GM12878 (cell line): ENCODE data around the gene ZNF75A. TPM values are rescaled to one million over a fixed set of nuclear protein-coding genes. Genes with fewer than 3 reads are reported as not detected.
A peak's percentile ranks its signal among the peaks of the same experiment; 100 is the strongest.

Experiments
- BMI1 ChIP-seq: fragments of 450-650 bp; IDR thresholded peaks from 2 replicates; pipeline ENCODE4 v1.6.1; 2016; ENCODE audit warnings: mild to moderate bottlenecking, moderate library complexity, borderline replicate concordance
- CEBPB ChIP-seq, 2 experiments: fragments of 150-350 bp in 1 of 2; IDR thresholded peaks; 2 replicates each; pipeline ENCODE4 v1.6.1; 2012 to 2014; ENCODE audit warnings: low read depth in 2 of 2, low read length in 2 of 2, borderline replicate concordance in 1 of 2, inconsistent platforms in 1 of 2
- CREB1 ChIP-seq: IDR thresholded peaks from 2 replicates; pipeline ENCODE4 v1.6.1; 2012; ENCODE audit warnings: low read depth, mild to moderate bottlenecking, inconsistent platforms
- ESRRA ChIP-seq: IDR thresholded peaks from 2 replicates; pipeline ENCODE4 v1.6.1; 2012; ENCODE audit warnings: mild to moderate bottlenecking, low read length, improper control_type of control experiment
- FOXM1 ChIP-seq: IDR thresholded peaks from 2 replicates; pipeline ENCODE4 v1.6.1; 2012; ENCODE audit warnings: low read depth, mild to moderate bottlenecking, inconsistent platforms, low read length, moderate library complexity
- GATAD2B ChIP-seq: fragments of 450-650 bp; conservative IDR thresholded peaks from 2 replicates; pipeline ENCODE4 v1.6.1; 2017; ENCODE audit warnings: low read depth, mild to moderate bottlenecking, moderate library complexity
- HDAC6 ChIP-seq: fragments of 200-600 bp; sonication (generic); IDR thresholded peaks from one replicate; pipeline ENCODE4 v1.8.0; 2017; ENCODE audit warnings: antibody characterized with exemption; ENCODE audit not compliant: unreplicated experiment
- IRF4 ChIP-seq: IDR thresholded peaks from 2 replicates; pipeline ENCODE4 v1.6.1; 2011; ENCODE audit warnings: low read depth, low read length
- JUNB ChIP-seq: IDR thresholded peaks from 2 replicates; pipeline ENCODE4 v1.6.1; 2016; ENCODE audit warnings: antibody characterized with exemption, mild to moderate bottlenecking
- JUND ChIP-seq: IDR thresholded peaks from 2 replicates; pipeline ENCODE4 v1.6.1; 2012; ENCODE audit warnings: low read depth, mild to moderate bottlenecking, low read length, improper control_type of control experiment, moderate library complexity
- KDM1A ChIP-seq: fragments of 200-600 bp; sonication (generic); IDR thresholded peaks from 2 replicates; pipeline ENCODE4 v1.6.1; 2016; ENCODE audit warnings: borderline replicate concordance
- MEF2B ChIP-seq: fragments of 450-650 bp; IDR thresholded peaks from 2 replicates; pipeline ENCODE4 v1.6.1; 2018; ENCODE audit warnings: mild to moderate bottlenecking, moderate library complexity; ENCODE audit not compliant: partially characterized antibody, poor library complexity, severe bottlenecking
- MXI1 ChIP-seq: fragments of 150-350 bp; IDR thresholded peaks from 2 replicates; pipeline ENCODE4 v1.6.1; 2011; ENCODE audit warnings: low read depth, mild to moderate bottlenecking, inconsistent platforms, low read length, improper control_type of control experiment
- MYB ChIP-seq: fragments of 150-350 bp; IDR thresholded peaks from 2 replicates; pipeline ENCODE4 v1.6.1; 2014; ENCODE audit warnings: mild to moderate bottlenecking, low read depth, low read length, borderline replicate concordance
- NBN ChIP-seq: fragments of 450-650 bp; IDR thresholded peaks from 2 replicates; pipeline ENCODE4 v1.6.1; 2016
- NFXL1 ChIP-seq: fragments of 450-650 bp; IDR thresholded peaks from 2 replicates; pipeline ENCODE4 v1.6.1; 2017; ENCODE audit warnings: antibody characterized with exemption, mild to moderate bottlenecking, borderline replicate concordance
- POLR2AphosphoS2 ChIP-seq: IDR thresholded peaks from 2 replicates; pipeline ENCODE4 v1.6.1; 2011; ENCODE audit warnings: low read depth, mild to moderate bottlenecking, low read length, improper control_type of control experiment, moderate library complexity
- RAD21 ChIP-seq: IDR thresholded peaks from 2 replicates; pipeline ENCODE4 v1.6.1; 2011; ENCODE audit warnings: mild to moderate bottlenecking, low read depth, low read length, moderate library complexity; ENCODE audit not compliant: insufficient read depth
- RB1 ChIP-seq: fragments of 450-650 bp; formaldehyde crosslinking; IDR thresholded peaks from 2 replicates; pipeline ENCODE4 v1.6.1; 2017; ENCODE audit warnings: mild to moderate bottlenecking, borderline replicate concordance
- RFX5 ChIP-seq: IDR thresholded peaks from 2 replicates; pipeline ENCODE4 v1.6.1; 2011; ENCODE audit warnings: low read depth, low read length, improper control_type of control experiment
- SMAD1 ChIP-seq: fragments of 450-650 bp; IDR thresholded peaks from 2 replicates; pipeline ENCODE4 v1.6.1; 2018; ENCODE audit warnings: mild to moderate bottlenecking, low read depth; ENCODE audit not compliant: partially characterized antibody
- SRF ChIP-seq, 2 experiments: IDR thresholded peaks; 2 replicates each; pipeline ENCODE4 v1.6.1; 2011; ENCODE audit warnings: low read depth in 2 of 2, low read length in 2 of 2, mild to moderate bottlenecking in 1 of 2, moderate library complexity in 1 of 2
- TBL1XR1 ChIP-seq: IDR thresholded peaks from 2 replicates; pipeline ENCODE4 v1.6.1; 2012; ENCODE audit warnings: low read depth, low read length, improper control_type of control experiment
- TCF7 ChIP-seq: IDR thresholded peaks from 2 replicates; pipeline ENCODE4 v1.6.1; 2014; ENCODE audit warnings: antibody characterized with exemption, borderline replicate concordance
- ZNF622 ChIP-seq: fragments of 450-650 bp; IDR thresholded peaks from 2 replicates; pipeline ENCODE4 v1.6.1; 2017; ENCODE audit warnings: mild to moderate bottlenecking, inconsistent platforms
- ZSCAN29 ChIP-seq: fragments of 450-650 bp; IDR thresholded peaks from 2 replicates; pipeline ENCODE4 v1.6.1; 2017; ENCODE audit warnings: mild to moderate bottlenecking, moderate library complexity
- ZZZ3 ChIP-seq: IDR thresholded peaks from 2 replicates; pipeline ENCODE4 v1.6.1; 2011; ENCODE audit warnings: low read depth; ENCODE audit not compliant: control insufficient read depth, insufficient read length
- polyA plus RNA-seq, 11 experiments: library from polyadenylated mRNA; depleted of rRNA in 4 of 11; unstranded in 6 of 11; stranded (reverse) in 5 of 11; fragments of >200 nt; fragmentation: Nextera tagmentation in 4 of 11; fragmentation: Illumina TruSeq in 1 of 11; extraction: Ambion mirVana in 4 of 11; extraction: Trizol in 1 of 11; gene quantifications; 1 replicate in 1 of 11; 2 replicates in 10 of 11; pipeline versions ENCODE4 v1.2.1 to v1.2.3, GENCODE V29; 2011 to 2016; ENCODE audit warnings: inconsistent platforms in 2 of 11, missing spikeins in 2 of 11, low read depth in 1 of 11
- total RNA-seq, 4 experiments: library from RNA; depleted of rRNA in 3 of 4; stranded (reverse); fragments of >200 nt in 3 of 4; fragmentation: Illumina TruSeq in 1 of 4; extraction: Trizol in 1 of 4; gene quantifications; 2 replicates each; pipeline versions ENCODE4 v1.2.1 to v1.2.3, GENCODE V29; 2013 to 2021
- TF ChIP-seq, protein P1 (sequence below): IDR thresholded peaks from 2 replicates; pipeline ENCODE4 v1.6.1; 2012; ENCODE audit warnings: mild to moderate bottlenecking, low read depth, low read length

The ZNF75A gene
- total and polyA plus RNA-seq, 10 of the 15 experiments (the other 5 are each of a cell fraction or from before 2014, with no cell fraction given) = 7.4 to 21.2 (median 16.1) TPM

GRCh38 chr16:3305109-3306068 is at the start of gene ZNF75A, which contains the start of gene TIGD7 (continued):
- TF ChIP-seq FOXM1 (no peak), MEF2B (peak; percentile 26), RAD21 (no peak), NFXL1 (no peak), GATAD2B (peak; percentile 90), SMAD1 (peak; percentile 39), TBL1XR1 (no peak), ZSCAN29 (no peak), SRF (IDR thresholded peaks at IDR 0.05; ENCODE audit: low read depth in 2 of 2, low read length in 2 of 2) (no peak), POLR2AphosphoS2 (no peak; the same call in 1 of the 2 replicates), ZNF622 (no peak), NBN (peak; percentile 85), HDAC6 (no peak), TCF7 (no peak), KDM1A (no peak), JUND (no peak), BMI1 (no peak), MYB (no peak), ESRRA (no peak), CREB1 (peak; percentile 88), JUNB (no peak), RB1 (0 out of 2 replicates have a peak, but pooled peaks have one; percentile 54), ZZZ3 (no peak), IRF4 (no peak), RFX5 (0 out of 2 replicates have a peak, but pooled peaks have one; percentile 23), MXI1 (peak; percentile 20; the same call in 1 of the 2 replicates), CEBPB (IDR thresholded peaks at IDR 0.05; ENCODE audit: borderline replicate concordance in 1 of 2, low read depth in 2 of 2, low read length in 2 of 2) (no peak)
- TF ChIP-seq, protein P1, sequence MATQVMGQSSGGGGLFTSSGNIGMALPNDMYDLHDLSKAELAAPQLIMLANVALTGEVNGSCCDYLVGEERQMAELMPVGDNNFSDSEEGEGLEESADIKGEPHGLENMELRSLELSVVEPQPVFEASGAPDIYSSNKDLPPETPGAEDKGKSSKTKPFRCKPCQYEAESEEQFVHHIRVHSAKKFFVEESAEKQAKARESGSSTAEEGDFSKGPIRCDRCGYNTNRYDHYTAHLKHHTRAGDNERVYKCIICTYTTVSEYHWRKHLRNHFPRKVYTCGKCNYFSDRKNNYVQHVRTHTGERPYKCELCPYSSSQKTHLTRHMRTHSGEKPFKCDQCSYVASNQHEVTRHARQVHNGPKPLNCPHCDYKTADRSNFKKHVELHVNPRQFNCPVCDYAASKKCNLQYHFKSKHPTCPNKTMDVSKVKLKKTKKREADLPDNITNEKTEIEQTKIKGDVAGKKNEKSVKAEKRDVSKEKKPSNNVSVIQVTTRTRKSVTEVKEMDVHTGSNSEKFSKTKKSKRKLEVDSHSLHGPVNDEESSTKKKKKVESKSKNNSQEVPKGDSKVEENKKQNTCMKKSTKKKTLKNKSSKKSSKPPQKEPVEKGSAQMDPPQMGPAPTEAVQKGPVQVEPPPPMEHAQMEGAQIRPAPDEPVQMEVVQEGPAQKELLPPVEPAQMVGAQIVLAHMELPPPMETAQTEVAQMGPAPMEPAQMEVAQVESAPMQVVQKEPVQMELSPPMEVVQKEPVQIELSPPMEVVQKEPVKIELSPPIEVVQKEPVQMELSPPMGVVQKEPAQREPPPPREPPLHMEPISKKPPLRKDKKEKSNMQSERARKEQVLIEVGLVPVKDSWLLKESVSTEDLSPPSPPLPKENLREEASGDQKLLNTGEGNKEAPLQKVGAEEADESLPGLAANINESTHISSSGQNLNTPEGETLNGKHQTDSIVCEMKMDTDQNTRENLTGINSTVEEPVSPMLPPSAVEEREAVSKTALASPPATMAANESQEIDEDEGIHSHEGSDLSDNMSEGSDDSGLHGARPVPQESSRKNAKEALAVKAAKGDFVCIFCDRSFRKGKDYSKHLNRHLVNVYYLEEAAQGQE = 0 out of 2 replicates have a peak, but pooled peaks have one; percentile 11
